Stomach (tissue), 4 donors: ENCODE measurements around the gene PDIA4.

ENCODE experiments used
- EP300 ChIP-seq: sonication (generic); formaldehyde crosslinking; IDR thresholded peaks from one replicate; pipeline ENCODE4 v1.6.1; 2017; ENCODE audit warnings: antibody characterized with exemption
- POLR2A ChIP-seq, 4 donors: fragments of 450-650 bp; IDR thresholded peaks; one replicate each; pipeline ENCODE4 v1.6.1; 2016; ENCODE audit warnings: antibody characterized with exemption in 4 of 4, control low read depth in 2 of 4, mild to moderate bottlenecking in 1 of 4, moderate library complexity in 1 of 4

DNA sequence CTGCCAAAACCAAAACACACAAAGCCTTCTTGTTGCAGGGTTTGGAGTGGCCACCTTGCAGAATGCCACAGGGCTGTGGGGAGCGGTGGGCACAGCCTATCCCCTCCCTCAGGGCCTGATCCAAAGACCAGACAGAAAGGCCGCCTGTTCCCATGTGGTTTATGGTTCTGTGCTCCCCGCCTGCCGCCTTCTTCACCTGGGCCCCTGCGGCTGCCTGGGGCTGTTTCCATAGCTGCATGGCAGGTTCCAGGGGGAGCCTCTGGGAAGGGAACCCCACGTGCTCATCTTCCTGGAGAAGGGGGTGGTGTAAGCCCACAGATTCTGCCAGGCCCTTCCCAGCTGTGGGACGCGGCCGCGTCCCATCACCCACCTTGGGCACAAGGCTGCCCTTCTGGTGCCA is 73.5 kb downstream of the PDIA4 start:
- no peak for TF ChIP-seq EP300
- no peak for TF ChIP-seq POLR2A (IDR thresholded peaks at IDR 0.05)
